WTC11 (cell line): Measurements from ENCODE around the gene OTOGL. TPM values are rescaled to one million over a fixed set of nuclear protein-coding genes. Genes with fewer than 3 reads are reported as not detected.
A peak's percentile ranks its signal among the peaks of the same experiment; 100 is the strongest.

Source experiments
- ATAC-seq: fragments of 200-7000 bp; cut with Tn5 transposase; 2 replicates; pipeline ENCODE4 v1.10.0; 2021; ENCODE audit warnings: mild to moderate bottlenecking, moderate library complexity
- CTCF ChIA-PET: fragments of 300-600 bp; sonication (Branson Sonifier 250); formaldehyde crosslinking; loops from one replicate; lab custom pipeline; 2021; ENCODE audit warnings: antibody characterized with exemption; lab: Charles Lee
- POLR2A ChIA-PET: fragments of 350-600 bp; sonication (Branson Sonifier 250); formaldehyde crosslinking; loops from one replicate; lab custom pipeline; 2021; ENCODE audit warnings: antibody characterized with exemption; lab: Charles Lee
- DNase-seq: peaks from one replicate; pipeline ENCODE4 v3.0.0; 2021; ENCODE audit warnings: low spot score
- H3K27ac Mint-ChIP-seq: 2 replicates; pipeline ENCODE4 v1.8.0; 2021; ENCODE audit warnings: mixed read lengths
- H3K27me3 Mint-ChIP-seq: 2 replicates; pipeline ENCODE4 v1.8.0; 2021; ENCODE audit warnings: low read depth, mild to moderate bottlenecking, moderate library complexity, mixed read lengths
- H3K36me3 Mint-ChIP-seq: 2 replicates; pipeline ENCODE4 v1.8.0; 2021; ENCODE audit warnings: mixed read lengths
- H3K4me1 Mint-ChIP-seq: 2 replicates; pipeline ENCODE4 v1.8.0; 2022; ENCODE audit warnings: mixed read lengths
- H3K4me3 Mint-ChIP-seq: 2 replicates; pipeline ENCODE4 v1.8.0; 2021; ENCODE audit warnings: mild to moderate bottlenecking, moderate library complexity, mixed read lengths
- H3K9me3 Mint-ChIP-seq: 2 replicates; pipeline ENCODE4 v1.8.0; 2021; ENCODE audit warnings: mixed read lengths
- ELF4 ChIP-seq: sonication (generic); formaldehyde crosslinking; IDR thresholded peaks from 2 replicates; pipeline ENCODE4 v1.8.1; 2022; ENCODE audit warnings: low read depth, mild to moderate bottlenecking, moderate library complexity, missing genetic modification reagents
- EMX1 ChIP-seq: fragments of 250-450 bp; sonication (Bioruptor Pico); IDR thresholded peaks from 2 replicates; pipeline ENCODE4 v1.8.0; 2021; ENCODE audit warnings: mild to moderate bottlenecking
- NFATC4 ChIP-seq: fragments of 250-450 bp; sonication (Bioruptor Pico); IDR thresholded peaks from 2 replicates; pipeline ENCODE4 v1.9.0; 2021; ENCODE audit warnings: mild to moderate bottlenecking
- NR3C1 ChIP-seq: sonication (generic); formaldehyde crosslinking; conservative IDR thresholded peaks from 2 replicates; pipeline ENCODE4 v1.8.1; 2023; ENCODE audit warnings: low read depth, mild to moderate bottlenecking, missing genetic modification reagents
- OVOL2 ChIP-seq: fragments of 250-450 bp; sonication (Bioruptor Pico); IDR thresholded peaks from 2 replicates; pipeline ENCODE4 v1.9.0; 2021; ENCODE audit warnings: mild to moderate bottlenecking, borderline replicate concordance
- RORB ChIP-seq: fragments of 250-450 bp; sonication (Bioruptor Pico); IDR thresholded peaks from 2 replicates; pipeline ENCODE4 v1.9.0; 2021; ENCODE audit warnings: mild to moderate bottlenecking
- SMAD3 ChIP-seq: sonication (generic); formaldehyde crosslinking; IDR thresholded peaks from 2 replicates; pipeline ENCODE4 v1.8.0; 2022; ENCODE audit warnings: missing genetic modification reagents, mild to moderate bottlenecking, borderline replicate concordance
- SMAD4 ChIP-seq: sonication (generic); formaldehyde crosslinking; IDR thresholded peaks from 2 replicates; pipeline ENCODE4 v1.8.0; 2022; ENCODE audit warnings: mild to moderate bottlenecking, missing genetic modification reagents
- TEAD1 ChIP-seq: sonication (generic); formaldehyde crosslinking; IDR thresholded peaks from 2 replicates; pipeline ENCODE4 v1.8.0; 2022; ENCODE audit warnings: mild to moderate bottlenecking, missing genetic modification reagents
- ZNF138 ChIP-seq: sonication (generic); formaldehyde crosslinking; conservative IDR thresholded peaks from 2 replicates; pipeline ENCODE4 v1.8.1; 2022; ENCODE audit warnings: mild to moderate bottlenecking, moderate library complexity, missing genetic modification reagents
- ZNF317 ChIP-seq: sonication (generic); formaldehyde crosslinking; IDR thresholded peaks from 2 replicates; pipeline ENCODE4 v1.8.1; 2023; ENCODE audit warnings: low read depth, mild to moderate bottlenecking, moderate library complexity, missing genetic modification reagents, borderline replicate concordance
- ZNF671 ChIP-seq: fragments of 250-450 bp; sonication (Bioruptor Pico); IDR thresholded peaks from 2 replicates; pipeline ENCODE4 v1.8.0; 2021; ENCODE audit warnings: mild to moderate bottlenecking
- total RNA-seq: library from RNA; stranded (reverse); gene quantifications from 3 replicates; pipeline ENCODE4 v1.2.3, GENCODE V29; 2021
- TF ChIP-seq, protein P1 (sequence below): sonication (generic); formaldehyde crosslinking; conservative IDR thresholded peaks from 2 replicates; pipeline ENCODE4 v1.8.1; 2022; ENCODE audit warnings: mild to moderate bottlenecking, missing genetic modification reagents
- TF ChIP-seq, protein P2 (sequence below): fragments of 250-450 bp; sonication (Bioruptor Pico); IDR thresholded peaks from 2 replicates; pipeline ENCODE4 v1.8.0; 2021; ENCODE audit warnings: mild to moderate bottlenecking
- TF ChIP-seq, protein P3 (sequence below): sonication (generic); formaldehyde crosslinking; IDR thresholded peaks from 2 replicates; pipeline ENCODE4 v1.8.0; 2022; ENCODE audit warnings: missing genetic modification reagents
- TF ChIP-seq, protein P4 (sequence below): sonication (generic); formaldehyde crosslinking; IDR thresholded peaks from 2 replicates; pipeline ENCODE4 v1.8.1; 2023; ENCODE audit warnings: mild to moderate bottlenecking, missing genetic modification reagents
- TF ChIP-seq, protein P5 (sequence below): sonication (generic); formaldehyde crosslinking; IDR thresholded peaks from 2 replicates; pipeline ENCODE4 v1.8.0; 2022; ENCODE audit warnings: mild to moderate bottlenecking, missing genetic modification reagents
- TF ChIP-seq, protein P6 (sequence below): fragments of 200-600 bp; IDR thresholded peaks from 2 replicates; pipeline ENCODE4 v1.8.0; 2022; ENCODE audit warnings: antibody characterized with exemption
- TF ChIP-seq, protein P7 (sequence below): fragments of 250-450 bp; sonication (Bioruptor Pico); IDR thresholded peaks from 2 replicates; pipeline ENCODE4 v1.9.0; 2021; ENCODE audit warnings: mild to moderate bottlenecking, borderline replicate concordance
- TF ChIP-seq, protein P8 (sequence below): sonication (generic); formaldehyde crosslinking; IDR thresholded peaks from 2 replicates; pipeline ENCODE4 v1.8.0; 2022; ENCODE audit warnings: mild to moderate bottlenecking, missing genetic modification reagents

The OTOGL gene
- total RNA-seq, 1 experiment from 2014 or later: 0.55 TPM

DNA sequence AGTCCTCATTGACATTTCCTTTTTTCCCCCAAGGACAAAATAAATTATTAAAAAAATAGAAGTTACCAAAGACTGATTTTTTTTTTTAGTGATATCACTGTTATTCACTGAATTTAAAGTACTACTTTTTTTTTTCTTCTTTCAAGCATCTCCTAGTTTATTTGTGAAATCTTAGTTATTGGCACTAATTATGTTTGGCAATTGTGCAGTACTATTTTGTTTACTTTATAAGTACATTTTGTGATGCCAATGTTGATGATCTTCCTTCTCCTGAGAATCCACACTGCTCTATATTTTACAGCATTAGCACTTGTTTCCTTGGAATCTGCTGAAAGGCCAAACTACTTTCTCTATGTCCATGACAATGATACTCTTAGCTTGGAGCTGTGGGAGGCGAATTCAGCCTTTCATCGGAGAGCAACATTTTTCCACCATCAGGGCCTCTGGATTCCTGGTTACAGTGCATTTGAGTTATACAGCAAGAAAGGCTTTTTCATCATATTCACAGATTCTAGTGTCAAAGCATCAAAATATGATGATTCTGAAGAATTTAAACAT lies 220.9 kb downstream of the OTOGL start:
- Mint-ChIP-seq H3K27ac (peak overlapping the region; percentile 66), H3K9me3 (no peaks in the 10 kb centered on the region), H3K4me1 (peaks cover 48% of the 10 kb centered on the region), H3K4me3 (no peak overlapping the region; the same call in 1 of the 2 replicates), H3K27me3 (peaks cover 3% of the 10 kb centered on the region; the same call in 1 of the 2 replicates), H3K36me3 (no peaks in the 10 kb centered on the region)
- DNase-seq (peak; percentile 15), ATAC-seq (peak; percentile 88)
- CTCF ChIA-PET: interaction anchor here (0.7 to 1.2 kb wide), 2 partner anchors 50 to 430 kb away, joined by 3 read pairs; no protein-coding TSS in a partner anchor
- POLR2A ChIA-PET: no interaction called here
- TF ChIP-seq, protein P1, sequence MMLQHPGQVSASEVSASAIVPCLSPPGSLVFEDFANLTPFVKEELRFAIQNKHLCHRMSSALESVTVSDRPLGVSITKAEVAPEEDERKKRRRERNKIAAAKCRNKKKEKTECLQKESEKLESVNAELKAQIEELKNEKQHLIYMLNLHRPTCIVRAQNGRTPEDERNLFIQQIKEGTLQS: no peak
- TF ChIP-seq NR3C1 (CRISPR knock-in tag): no peak
- no peak for TF ChIP-seq ZNF138 (CRISPR knock-in tag)
- TF ChIP-seq, protein P2, sequence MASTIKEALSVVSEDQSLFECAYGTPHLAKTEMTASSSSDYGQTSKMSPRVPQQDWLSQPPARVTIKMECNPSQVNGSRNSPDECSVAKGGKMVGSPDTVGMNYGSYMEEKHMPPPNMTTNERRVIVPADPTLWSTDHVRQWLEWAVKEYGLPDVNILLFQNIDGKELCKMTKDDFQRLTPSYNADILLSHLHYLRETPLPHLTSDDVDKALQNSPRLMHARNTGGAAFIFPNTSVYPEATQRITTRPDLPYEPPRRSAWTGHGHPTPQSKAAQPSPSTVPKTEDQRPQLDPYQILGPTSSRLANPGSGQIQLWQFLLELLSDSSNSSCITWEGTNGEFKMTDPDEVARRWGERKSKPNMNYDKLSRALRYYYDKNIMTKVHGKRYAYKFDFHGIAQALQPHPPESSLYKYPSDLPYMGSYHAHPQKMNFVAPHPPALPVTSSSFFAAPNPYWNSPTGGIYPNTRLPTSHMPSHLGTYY (CRISPR knock-in tag): no peak
- TF ChIP-seq, protein P3, sequence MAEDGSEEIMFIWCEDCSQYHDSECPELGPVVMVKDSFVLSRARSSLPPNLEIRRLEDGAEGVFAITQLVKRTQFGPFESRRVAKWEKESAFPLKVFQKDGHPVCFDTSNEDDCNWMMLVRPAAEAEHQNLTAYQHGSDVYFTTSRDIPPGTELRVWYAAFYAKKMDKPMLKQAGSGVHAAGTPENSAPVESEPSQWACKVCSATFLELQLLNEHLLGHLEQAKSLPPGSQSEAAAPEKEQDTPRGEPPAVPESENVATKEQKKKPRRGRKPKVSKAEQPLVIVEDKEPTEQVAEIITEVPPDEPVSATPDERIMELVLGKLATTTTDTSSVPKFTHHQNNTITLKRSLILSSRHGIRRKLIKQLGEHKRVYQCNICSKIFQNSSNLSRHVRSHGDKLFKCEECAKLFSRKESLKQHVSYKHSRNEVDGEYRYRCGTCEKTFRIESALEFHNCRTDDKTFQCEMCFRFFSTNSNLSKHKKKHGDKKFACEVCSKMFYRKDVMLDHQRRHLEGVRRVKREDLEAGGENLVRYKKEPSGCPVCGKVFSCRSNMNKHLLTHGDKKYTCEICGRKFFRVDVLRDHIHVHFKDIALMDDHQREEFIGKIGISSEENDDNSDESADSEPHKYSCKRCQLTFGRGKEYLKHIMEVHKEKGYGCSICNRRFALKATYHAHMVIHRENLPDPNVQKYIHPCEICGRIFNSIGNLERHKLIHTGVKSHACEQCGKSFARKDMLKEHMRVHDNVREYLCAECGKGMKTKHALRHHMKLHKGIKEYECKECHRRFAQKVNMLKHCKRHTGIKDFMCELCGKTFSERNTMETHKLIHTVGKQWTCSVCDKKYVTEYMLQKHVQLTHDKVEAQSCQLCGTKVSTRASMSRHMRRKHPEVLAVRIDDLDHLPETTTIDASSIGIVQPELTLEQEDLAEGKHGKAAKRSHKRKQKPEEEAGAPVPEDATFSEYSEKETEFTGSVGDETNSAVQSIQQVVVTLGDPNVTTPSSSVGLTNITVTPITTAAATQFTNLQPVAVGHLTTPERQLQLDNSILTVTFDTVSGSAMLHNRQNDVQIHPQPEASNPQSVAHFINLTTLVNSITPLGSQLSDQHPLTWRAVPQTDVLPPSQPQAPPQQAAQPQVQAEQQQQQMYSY: no peak
- TF ChIP-seq TEAD1 (CRISPR knock-in tag): no peak
- TF ChIP-seq, protein P4, sequence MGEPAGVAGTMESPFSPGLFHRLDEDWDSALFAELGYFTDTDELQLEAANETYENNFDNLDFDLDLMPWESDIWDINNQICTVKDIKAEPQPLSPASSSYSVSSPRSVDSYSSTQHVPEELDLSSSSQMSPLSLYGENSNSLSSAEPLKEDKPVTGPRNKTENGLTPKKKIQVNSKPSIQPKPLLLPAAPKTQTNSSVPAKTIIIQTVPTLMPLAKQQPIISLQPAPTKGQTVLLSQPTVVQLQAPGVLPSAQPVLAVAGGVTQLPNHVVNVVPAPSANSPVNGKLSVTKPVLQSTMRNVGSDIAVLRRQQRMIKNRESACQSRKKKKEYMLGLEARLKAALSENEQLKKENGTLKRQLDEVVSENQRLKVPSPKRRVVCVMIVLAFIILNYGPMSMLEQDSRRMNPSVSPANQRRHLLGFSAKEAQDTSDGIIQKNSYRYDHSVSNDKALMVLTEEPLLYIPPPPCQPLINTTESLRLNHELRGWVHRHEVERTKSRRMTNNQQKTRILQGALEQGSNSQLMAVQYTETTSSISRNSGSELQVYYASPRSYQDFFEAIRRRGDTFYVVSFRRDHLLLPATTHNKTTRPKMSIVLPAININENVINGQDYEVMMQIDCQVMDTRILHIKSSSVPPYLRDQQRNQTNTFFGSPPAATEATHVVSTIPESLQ (CRISPR knock-in tag): no peak
- TF ChIP-seq, protein P5, sequence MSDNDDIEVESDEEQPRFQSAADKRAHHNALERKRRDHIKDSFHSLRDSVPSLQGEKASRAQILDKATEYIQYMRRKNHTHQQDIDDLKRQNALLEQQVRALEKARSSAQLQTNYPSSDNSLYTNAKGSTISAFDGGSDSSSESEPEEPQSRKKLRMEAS (CRISPR knock-in tag): no peak
- TF ChIP-seq, protein P6, sequence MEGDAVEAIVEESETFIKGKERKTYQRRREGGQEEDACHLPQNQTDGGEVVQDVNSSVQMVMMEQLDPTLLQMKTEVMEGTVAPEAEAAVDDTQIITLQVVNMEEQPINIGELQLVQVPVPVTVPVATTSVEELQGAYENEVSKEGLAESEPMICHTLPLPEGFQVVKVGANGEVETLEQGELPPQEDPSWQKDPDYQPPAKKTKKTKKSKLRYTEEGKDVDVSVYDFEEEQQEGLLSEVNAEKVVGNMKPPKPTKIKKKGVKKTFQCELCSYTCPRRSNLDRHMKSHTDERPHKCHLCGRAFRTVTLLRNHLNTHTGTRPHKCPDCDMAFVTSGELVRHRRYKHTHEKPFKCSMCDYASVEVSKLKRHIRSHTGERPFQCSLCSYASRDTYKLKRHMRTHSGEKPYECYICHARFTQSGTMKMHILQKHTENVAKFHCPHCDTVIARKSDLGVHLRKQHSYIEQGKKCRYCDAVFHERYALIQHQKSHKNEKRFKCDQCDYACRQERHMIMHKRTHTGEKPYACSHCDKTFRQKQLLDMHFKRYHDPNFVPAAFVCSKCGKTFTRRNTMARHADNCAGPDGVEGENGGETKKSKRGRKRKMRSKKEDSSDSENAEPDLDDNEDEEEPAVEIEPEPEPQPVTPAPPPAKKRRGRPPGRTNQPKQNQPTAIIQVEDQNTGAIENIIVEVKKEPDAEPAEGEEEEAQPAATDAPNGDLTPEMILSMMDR: no peak

DNA sequence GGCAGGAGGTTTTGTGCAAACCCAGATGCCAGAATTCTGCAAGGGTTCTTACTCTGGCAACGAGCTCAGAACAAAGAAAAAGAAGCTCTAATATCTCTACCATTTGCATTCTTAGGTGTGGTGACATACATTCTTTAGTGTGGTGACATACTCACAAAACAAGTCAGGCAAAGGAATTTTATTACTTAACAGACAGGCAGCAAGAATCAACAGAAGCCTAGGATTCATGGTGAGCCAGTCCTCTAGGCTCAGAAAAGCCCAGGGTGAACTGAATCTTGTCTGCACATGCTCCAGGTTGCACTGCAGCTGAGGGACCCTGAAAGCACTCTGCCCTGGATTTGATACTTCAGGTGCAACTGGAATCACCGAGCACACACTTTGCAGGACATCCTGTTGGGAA lies 222.3 kb downstream of the OTOGL start:
- Mint-ChIP-seq H3K4me1 (peaks cover 51% of the 10 kb centered on the region), H3K27ac (no peak overlapping the region), H3K36me3 (no peaks in the 10 kb centered on the region), H3K4me3 (no peak overlapping the region), H3K27me3 (peaks cover 3% of the 10 kb centered on the region; the same call in 1 of the 2 replicates), H3K9me3 (no peaks in the 10 kb centered on the region)
- ATAC-seq (no peak), DNase-seq (no peak)
- POLR2A ChIA-PET: no interaction called here
- CTCF ChIA-PET: no interaction called here
- TF ChIP-seq SMAD4 (CRISPR knock-in tag) (no peak), ZNF317 (CRISPR knock-in tag) (no peak), ELF4 (CRISPR knock-in tag) (no peak), NFATC4 (no peak), SMAD3 (no peak), RORB (no peak), ZNF671 (no peak), OVOL2 (CRISPR knock-in tag) (no peak), NR3C1 (CRISPR knock-in tag) (no peak), EMX1 (no peak)
- TF ChIP-seq, protein P7, sequence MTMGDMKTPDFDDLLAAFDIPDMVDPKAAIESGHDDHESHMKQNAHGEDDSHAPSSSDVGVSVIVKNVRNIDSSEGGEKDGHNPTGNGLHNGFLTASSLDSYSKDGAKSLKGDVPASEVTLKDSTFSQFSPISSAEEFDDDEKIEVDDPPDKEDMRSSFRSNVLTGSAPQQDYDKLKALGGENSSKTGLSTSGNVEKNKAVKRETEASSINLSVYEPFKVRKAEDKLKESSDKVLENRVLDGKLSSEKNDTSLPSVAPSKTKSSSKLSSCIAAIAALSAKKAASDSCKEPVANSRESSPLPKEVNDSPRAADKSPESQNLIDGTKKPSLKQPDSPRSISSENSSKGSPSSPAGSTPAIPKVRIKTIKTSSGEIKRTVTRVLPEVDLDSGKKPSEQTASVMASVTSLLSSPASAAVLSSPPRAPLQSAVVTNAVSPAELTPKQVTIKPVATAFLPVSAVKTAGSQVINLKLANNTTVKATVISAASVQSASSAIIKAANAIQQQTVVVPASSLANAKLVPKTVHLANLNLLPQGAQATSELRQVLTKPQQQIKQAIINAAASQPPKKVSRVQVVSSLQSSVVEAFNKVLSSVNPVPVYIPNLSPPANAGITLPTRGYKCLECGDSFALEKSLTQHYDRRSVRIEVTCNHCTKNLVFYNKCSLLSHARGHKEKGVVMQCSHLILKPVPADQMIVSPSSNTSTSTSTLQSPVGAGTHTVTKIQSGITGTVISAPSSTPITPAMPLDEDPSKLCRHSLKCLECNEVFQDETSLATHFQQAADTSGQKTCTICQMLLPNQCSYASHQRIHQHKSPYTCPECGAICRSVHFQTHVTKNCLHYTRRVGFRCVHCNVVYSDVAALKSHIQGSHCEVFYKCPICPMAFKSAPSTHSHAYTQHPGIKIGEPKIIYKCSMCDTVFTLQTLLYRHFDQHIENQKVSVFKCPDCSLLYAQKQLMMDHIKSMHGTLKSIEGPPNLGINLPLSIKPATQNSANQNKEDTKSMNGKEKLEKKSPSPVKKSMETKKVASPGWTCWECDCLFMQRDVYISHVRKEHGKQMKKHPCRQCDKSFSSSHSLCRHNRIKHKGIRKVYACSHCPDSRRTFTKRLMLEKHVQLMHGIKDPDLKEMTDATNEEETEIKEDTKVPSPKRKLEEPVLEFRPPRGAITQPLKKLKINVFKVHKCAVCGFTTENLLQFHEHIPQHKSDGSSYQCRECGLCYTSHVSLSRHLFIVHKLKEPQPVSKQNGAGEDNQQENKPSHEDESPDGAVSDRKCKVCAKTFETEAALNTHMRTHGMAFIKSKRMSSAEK (CRISPR knock-in tag): no peak
- TF ChIP-seq, protein P8, sequence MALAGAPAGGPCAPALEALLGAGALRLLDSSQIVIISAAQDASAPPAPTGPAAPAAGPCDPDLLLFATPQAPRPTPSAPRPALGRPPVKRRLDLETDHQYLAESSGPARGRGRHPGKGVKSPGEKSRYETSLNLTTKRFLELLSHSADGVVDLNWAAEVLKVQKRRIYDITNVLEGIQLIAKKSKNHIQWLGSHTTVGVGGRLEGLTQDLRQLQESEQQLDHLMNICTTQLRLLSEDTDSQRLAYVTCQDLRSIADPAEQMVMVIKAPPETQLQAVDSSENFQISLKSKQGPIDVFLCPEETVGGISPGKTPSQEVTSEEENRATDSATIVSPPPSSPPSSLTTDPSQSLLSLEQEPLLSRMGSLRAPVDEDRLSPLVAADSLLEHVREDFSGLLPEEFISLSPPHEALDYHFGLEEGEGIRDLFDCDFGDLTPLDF (CRISPR knock-in tag): no peak
